ENCODE data around the gene NPHP4. TPM values are rescaled to one million over a fixed set of nuclear protein-coding genes. Genes with fewer than 3 reads are reported as not detected.

The NPHP4 gene
- total RNA-seq, 1 experiment from 2014 or later, result 3.9 TPM

GRCh38 chr1:5940723-5941407 is 51.4 kb downstream of the NPHP4 start:
- Histone ChIP-seq H3K27me3 (ENCODE audit: low read length) (no peaks in the 10 kb centered on the region), H3K27ac (ENCODE audit: low read length) (no peak overlapping the region), H3K9me2 (replicated peaks; ENCODE audit: insufficient read depth, low read length) (no peaks in the 10 kb centered on the region), H3K4me1 (ENCODE audit: low read length) (no peaks in the 10 kb centered on the region), H4K20me1 (ENCODE audit: insufficient read depth, low read depth, low read length) (no peaks in the 10 kb centered on the region), H3K9ac (ENCODE audit: low read length) (no peak overlapping the region), H3K4me3 (ENCODE audit: low read length) (no peak overlapping the region), H3K9me3 (ENCODE audit: low read length) (no peaks in the 10 kb centered on the region), H3K36me3 (ENCODE audit: insufficient read depth, low read length) (no peaks in the 10 kb centered on the region), H3K4me2 (ENCODE audit: low read depth, low read length, poor library complexity, severe bottlenecking) (no peak overlapping the region), H2AFZ (ENCODE audit: low read length) (no peak overlapping the region), H3K79me2 (ENCODE audit: low read length) (no peaks in the 10 kb centered on the region)
- no peak for DNase-seq

GRCh38 chr1:5939271-5940170 is 52.7 kb downstream of the NPHP4 start:
- Histone ChIP-seq H3K9ac (ENCODE audit: low read length) (no peak overlapping the region), H3K9me3 (ENCODE audit: low read length) (no peaks in the 10 kb centered on the region), H4K20me1 (ENCODE audit: insufficient read depth, low read depth, low read length) (no peaks in the 10 kb centered on the region), H3K4me3 (ENCODE audit: low read length) (no peak overlapping the region), H3K27me3 (ENCODE audit: low read length) (no peaks in the 10 kb centered on the region), H3K27ac (ENCODE audit: low read length) (no peak overlapping the region), H3K79me2 (ENCODE audit: low read length) (no peaks in the 10 kb centered on the region), H3K36me3 (ENCODE audit: insufficient read depth, low read length) (no peaks in the 10 kb centered on the region), H3K9me2 (replicated peaks; ENCODE audit: insufficient read depth, low read length) (no peaks in the 10 kb centered on the region), H2AFZ (ENCODE audit: low read length) (no peak overlapping the region), H3K4me1 (ENCODE audit: low read length) (no peaks in the 10 kb centered on the region), H3K4me2 (ENCODE audit: low read depth, low read length, poor library complexity, severe bottlenecking) (no peak overlapping the region)
- no peak for DNase-seq

GRCh38 chr1:5938101-5938646 is 54.1 kb downstream of the NPHP4 start:
- H3K4me2 ChIP-seq (ENCODE audit: low read depth, low read length, poor library complexity, severe bottlenecking), result no peak overlapping the region
- H4K20me1 ChIP-seq (ENCODE audit: insufficient read depth, low read depth, low read length), result no peaks in the 10 kb centered on the region
- H2AFZ ChIP-seq (ENCODE audit: low read length), result no peak overlapping the region
- H3K4me1 ChIP-seq (ENCODE audit: low read length), result no peaks in the 10 kb centered on the region
- no peak overlapping the region for H3K4me3 ChIP-seq (ENCODE audit: low read length)
- no peaks in the 10 kb centered on the region for H3K9me2 ChIP-seq (replicated peaks; ENCODE audit: insufficient read depth, low read length)
- DNase-seq, result no peak
- H3K9ac ChIP-seq (ENCODE audit: low read length), result no peak overlapping the region
- H3K27ac ChIP-seq (ENCODE audit: low read length), result no peak overlapping the region
- no peaks in the 10 kb centered on the region for H3K9me3 ChIP-seq (ENCODE audit: low read length)
- no peaks in the 10 kb centered on the region for H3K27me3 ChIP-seq (ENCODE audit: low read length)
- no peaks in the 10 kb centered on the region for H3K36me3 ChIP-seq (ENCODE audit: insufficient read depth, low read length)
- no peaks in the 10 kb centered on the region for H3K79me2 ChIP-seq (ENCODE audit: low read length)

- H4K20me1 ChIP-seq (ENCODE audit: insufficient read depth, low read depth, low read length), result no peaks in the 10 kb centered on the region
- no peaks in the 10 kb centered on the region for H3K4me1 ChIP-seq (ENCODE audit: low read length)
- H3K27me3 ChIP-seq (ENCODE audit: low read length), result no peaks in the 10 kb centered on the region
- no peaks in the 10 kb centered on the region for H3K9me2 ChIP-seq (replicated peaks; ENCODE audit: insufficient read depth, low read length)
- no peak overlapping the region for H3K4me3 ChIP-seq (ENCODE audit: low read length)
- H3K79me2 ChIP-seq (ENCODE audit: low read length), result no peaks in the 10 kb centered on the region
- no peak overlapping the region for H3K27ac ChIP-seq (ENCODE audit: low read length)
- no peak overlapping the region for H3K9ac ChIP-seq (ENCODE audit: low read length)
- DNase-seq, result no peak
- H3K4me2 ChIP-seq (ENCODE audit: low read depth, low read length, poor library complexity, severe bottlenecking), result no peak overlapping the region
- no peaks in the 10 kb centered on the region for H3K9me3 ChIP-seq (ENCODE audit: low read length)
- no peak overlapping the region for H2AFZ ChIP-seq (ENCODE audit: low read length)
- H3K36me3 ChIP-seq (ENCODE audit: insufficient read depth, low read length), result no peaks in the 10 kb centered on the region
These were observed 54.8 kb downstream of the NPHP4 start for GRCh38 chr1:5937373-5937857.

- H4K20me1 ChIP-seq (ENCODE audit: insufficient read depth, low read depth, low read length), result no peaks in the 10 kb centered on the region
- DNase-seq, result no peak
- H3K4me3 ChIP-seq (ENCODE audit: low read length), result no peak overlapping the region
- H3K9me3 ChIP-seq (ENCODE audit: low read length), result no peaks in the 10 kb centered on the region
- H2AFZ ChIP-seq (ENCODE audit: low read length), result no peak overlapping the region
- H3K27me3 ChIP-seq (ENCODE audit: low read length), result no peaks in the 10 kb centered on the region
- no peak overlapping the region for H3K4me2 ChIP-seq (ENCODE audit: low read depth, low read length, poor library complexity, severe bottlenecking)
- H3K27ac ChIP-seq (ENCODE audit: low read length), result no peak overlapping the region
- H3K9ac ChIP-seq (ENCODE audit: low read length), result no peak overlapping the region
- no peaks in the 10 kb centered on the region for H3K4me1 ChIP-seq (ENCODE audit: low read length)
- H3K36me3 ChIP-seq (ENCODE audit: insufficient read depth, low read length), result no peaks in the 10 kb centered on the region
- no peaks in the 10 kb centered on the region for H3K79me2 ChIP-seq (ENCODE audit: low read length)
- H3K9me2 ChIP-seq (replicated peaks; ENCODE audit: insufficient read depth, low read length), result no peaks in the 10 kb centered on the region
These were observed 55.4 kb downstream of the NPHP4 start for GRCh38 chr1:5936621-5937372.

- no peaks in the 10 kb centered on the region for H3K79me2 ChIP-seq (ENCODE audit: low read length)
- no peaks in the 10 kb centered on the region for H3K9me3 ChIP-seq (ENCODE audit: low read length)
- DNase-seq, result no peak
- no peak overlapping the region for H3K4me2 ChIP-seq (ENCODE audit: low read depth, low read length, poor library complexity, severe bottlenecking)
- H3K9ac ChIP-seq (ENCODE audit: low read length), result no peak overlapping the region
- no peak overlapping the region for H2AFZ ChIP-seq (ENCODE audit: low read length)
- H4K20me1 ChIP-seq (ENCODE audit: insufficient read depth, low read depth, low read length), result no peaks in the 10 kb centered on the region
- no peaks in the 10 kb centered on the region for H3K4me1 ChIP-seq (ENCODE audit: low read length)
- H3K27ac ChIP-seq (ENCODE audit: low read length), result no peak overlapping the region
- no peaks in the 10 kb centered on the region for H3K36me3 ChIP-seq (ENCODE audit: insufficient read depth, low read length)
- H3K27me3 ChIP-seq (ENCODE audit: low read length), result no peaks in the 10 kb centered on the region
- no peaks in the 10 kb centered on the region for H3K9me2 ChIP-seq (replicated peaks; ENCODE audit: insufficient read depth, low read length)
- no peak overlapping the region for H3K4me3 ChIP-seq (ENCODE audit: low read length)
These were observed 56.1 kb downstream of the NPHP4 start for GRCh38 chr1:5936126-5936525.

- Histone ChIP-seq H2AFZ (ENCODE audit: low read length) (no peak overlapping the region), H3K27me3 (ENCODE audit: low read length) (no peaks in the 10 kb centered on the region), H3K9ac (ENCODE audit: low read length) (no peak overlapping the region), H3K4me1 (ENCODE audit: low read length) (no peaks in the 10 kb centered on the region), H3K9me3 (ENCODE audit: low read length) (no peaks in the 10 kb centered on the region), H4K20me1 (ENCODE audit: insufficient read depth, low read depth, low read length) (no peaks in the 10 kb centered on the region), H3K27ac (ENCODE audit: low read length) (no peak overlapping the region), H3K79me2 (ENCODE audit: low read length) (no peaks in the 10 kb centered on the region), H3K4me3 (ENCODE audit: low read length) (no peak overlapping the region), H3K9me2 (replicated peaks; ENCODE audit: insufficient read depth, low read length) (no peaks in the 10 kb centered on the region), H3K36me3 (ENCODE audit: insufficient read depth, low read length) (no peaks in the 10 kb centered on the region), H3K4me2 (ENCODE audit: low read depth, low read length, poor library complexity, severe bottlenecking) (no peak overlapping the region)
- no peak for DNase-seq
These were observed 57.2 kb downstream of the NPHP4 start for GRCh38 chr1:5935026-5935425.

All from Karpas-422 (cell line).